Uterus (tissue), 2 donors: Measurements from ENCODE around the gene DIRAS1.

ENCODE experiments used
- CTCF ChIP-seq, 4 experiments: fragments of 200-600 bp in 2 of 4; fragments of 450-650 bp in 2 of 4; sonication (generic) in 2 of 4; IDR thresholded peaks; one replicate each; pipeline ENCODE4 v1.5.1; 2016 to 2019; ENCODE audit warnings: antibody characterized with exemption in 4 of 4, mild to moderate bottlenecking in 2 of 4, moderate library complexity in 1 of 4
- POLR2A ChIP-seq, 2 donors: fragments of 450-650 bp; IDR thresholded peaks; one replicate each; pipeline ENCODE4 v1.6.1; 2016; ENCODE audit warnings: antibody characterized with exemption in 2 of 2, mild to moderate bottlenecking in 1 of 2, moderate library complexity in 1 of 2

GRCh38 chr19:2729943-2730818 lies 9.0 kb upstream of the DIRAS1 start:
- TF ChIP-seq CTCF (IDR thresholded peaks at IDR 0.05), result no peak
- no peak for TF ChIP-seq POLR2A (IDR thresholded peaks at IDR 0.05)
